ENCODE measurements around the gene STK26. TPM values are rescaled to one million over a fixed set of nuclear protein-coding genes. Genes with fewer than 3 reads are reported as not detected.

The STK26 gene
- total and polyA plus RNA-seq, 2 of the 13 experiments (the other 11 are each of a cell fraction or from before 2014, with no cell fraction given), result 16.9 to 47.9 TPM

DNA sequence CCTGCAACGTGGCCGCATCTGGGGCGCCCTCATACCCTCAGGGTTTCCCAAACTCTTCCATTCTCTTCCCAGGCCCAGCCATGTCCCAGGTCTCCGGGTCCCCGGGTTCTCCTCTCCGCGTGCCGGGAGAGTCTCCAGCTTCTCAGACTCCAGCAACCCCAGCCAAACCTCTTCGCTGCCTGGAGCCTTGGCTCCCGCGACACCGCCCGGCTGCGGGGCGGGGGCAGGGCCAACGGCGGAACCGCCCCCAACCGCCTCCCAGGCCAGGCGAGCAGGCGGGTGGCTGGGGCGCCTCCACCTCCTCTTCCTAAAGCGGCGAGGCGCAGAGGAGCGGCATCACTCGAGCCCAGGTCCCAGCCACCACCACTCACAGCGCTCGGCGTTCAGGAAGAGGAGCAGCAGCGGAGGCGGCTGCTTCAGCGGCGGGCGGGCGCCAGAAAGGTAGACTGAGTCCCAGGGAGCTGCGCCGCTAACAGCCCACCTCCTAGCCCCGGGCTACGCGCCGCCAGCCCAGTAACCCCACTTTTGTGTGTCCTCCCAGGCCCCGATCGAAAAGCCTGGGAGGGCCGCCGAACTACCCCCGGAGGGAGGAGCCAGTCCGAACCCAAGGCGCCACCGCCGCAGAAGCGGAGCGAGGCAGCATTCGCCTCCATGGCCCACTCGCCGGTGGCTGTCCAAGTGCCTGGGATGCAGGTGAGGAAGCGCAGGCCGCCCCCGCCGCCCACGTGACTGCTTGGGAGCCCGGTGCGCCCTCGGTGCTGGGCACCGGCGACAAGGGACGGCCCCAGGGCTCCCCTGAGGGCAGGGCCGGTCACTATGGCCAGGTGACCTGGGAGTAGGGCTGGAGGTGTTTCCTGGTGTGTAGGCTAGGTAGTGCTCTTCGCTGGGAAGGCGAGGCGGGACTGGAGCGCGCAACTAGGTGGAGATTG lies at the start of gene STK26 (continued):
- no peak for TF ChIP-seq ETV5 (CRISPR knock-in tag; IDR thresholded peaks at IDR 0.05; ENCODE audit: borderline replicate concordance)

DNA sequence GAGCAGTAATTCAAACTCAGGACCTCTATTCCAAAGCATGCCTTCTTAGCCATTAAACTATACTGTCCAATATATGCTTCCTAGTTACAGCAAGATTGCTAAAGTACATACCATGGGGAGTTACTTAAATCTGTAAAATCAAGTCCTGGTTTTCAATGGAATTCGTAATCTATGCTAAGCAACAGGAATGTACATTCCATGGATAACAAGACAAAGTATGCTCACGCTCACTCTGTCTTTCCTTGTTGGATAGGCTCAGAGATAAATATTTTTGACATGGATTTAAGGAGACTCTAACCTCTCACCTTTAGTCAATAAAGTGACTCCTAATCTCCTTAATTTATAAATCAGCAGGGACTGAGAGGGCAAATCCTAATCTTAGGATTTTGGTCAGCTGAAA lies 47.3 kb upstream of the STK26 start:
- 0% methylated on average over 2 of the region's 2 CpGs for WGBS (ENCODE audit: low lambda C conversion rate)
- CTCF ChIA-PET (ENCODE audit: low intra/inter-chr PET ratio, low total read pairs), result no interaction called here
- intact Hi-C loops (cut with micrococcal nuclease; ENCODE audit: unreplicated experiment), result no loop called here
- Histone ChIP-seq H3K27me3 (ENCODE audit: control insufficient read depth in 1 of 2, insufficient read depth in 2 of 2, low read length in 2 of 2) (no peaks in the 10 kb centered on the region), H3K9me3 (ENCODE audit: low read length) (no peaks in the 10 kb centered on the region), H3K79me2 (ENCODE audit: insufficient read depth, low read length) (no peaks in the 10 kb centered on the region), H3K4me3 (replicated peaks in 1 of 3; ENCODE audit: insufficient read depth in 1 of 3, low read depth in 2 of 3, low read length in 3 of 3) (no peak overlapping the region), H3K27ac (ENCODE audit: extremely low read length, insufficient read depth, low read length) (no peak overlapping the region), H3K4me2 (ENCODE audit: low read depth, low read length) (no peak overlapping the region), H2AFZ (ENCODE audit: low read length) (no peak overlapping the region), H4K20me1 (ENCODE audit: insufficient read depth, low read length) (no peaks in the 10 kb centered on the region), H3K9ac (ENCODE audit: insufficient read depth, low read depth, low read length) (no peak overlapping the region), H3K4me1 (ENCODE audit: insufficient read depth, low read length) (no peaks in the 10 kb centered on the region), H3K36me3 (replicated peaks in 1 of 2; ENCODE audit: control insufficient read depth in 1 of 2, insufficient read depth in 2 of 2, low read length in 2 of 2) (no peaks in the 10 kb centered on the region)
- BruUV-seq (replicated peaks), result no TSS peak
- DNase-seq (ENCODE audit: low spot score) (no peak), ATAC-seq (no peak), FAIRE-seq (no peak)
- in situ Hi-C loops (cut with HindIII; ENCODE audit: extremely low pct_ligation_motif_present, low pct_unique_long_range_greater_than_20kb), result no loop called here
- POLR2A ChIA-PET, result no interaction called here
- TF ChIP-seq PRDM15 (CRISPR knock-in tag; IDR thresholded peaks at IDR 0.05) (no peak), ZNF33B (CRISPR knock-in tag; IDR thresholded peaks at IDR 0.05) (no peak), MLX (CRISPR knock-in tag; IDR thresholded peaks at IDR 0.05) (no peak), TRIM24 (CRISPR knock-in tag; IDR thresholded peaks at IDR 0.05) (no peak), SAP130 (CRISPR knock-in tag; IDR thresholded peaks at IDR 0.05; ENCODE audit: low read depth) (no peak), NCOR1 (IDR thresholded peaks at IDR 0.05; ENCODE audit: borderline replicate concordance, low read length) (no peak), NR3C1 (CRISPR knock-in tag; IDR thresholded peaks at IDR 0.05) (no peak), ZNF441 (CRISPR knock-in tag; IDR thresholded peaks at IDR 0.05; ENCODE audit: borderline replicate concordance) (no peak), ZNF17 (CRISPR knock-in tag; IDR thresholded peaks at IDR 0.05) (no peak), ZNF382 (CRISPR knock-in tag; IDR thresholded peaks at IDR 0.05; ENCODE audit: borderline replicate concordance) (no peak)
- TF ChIP-seq, protein P1, sequence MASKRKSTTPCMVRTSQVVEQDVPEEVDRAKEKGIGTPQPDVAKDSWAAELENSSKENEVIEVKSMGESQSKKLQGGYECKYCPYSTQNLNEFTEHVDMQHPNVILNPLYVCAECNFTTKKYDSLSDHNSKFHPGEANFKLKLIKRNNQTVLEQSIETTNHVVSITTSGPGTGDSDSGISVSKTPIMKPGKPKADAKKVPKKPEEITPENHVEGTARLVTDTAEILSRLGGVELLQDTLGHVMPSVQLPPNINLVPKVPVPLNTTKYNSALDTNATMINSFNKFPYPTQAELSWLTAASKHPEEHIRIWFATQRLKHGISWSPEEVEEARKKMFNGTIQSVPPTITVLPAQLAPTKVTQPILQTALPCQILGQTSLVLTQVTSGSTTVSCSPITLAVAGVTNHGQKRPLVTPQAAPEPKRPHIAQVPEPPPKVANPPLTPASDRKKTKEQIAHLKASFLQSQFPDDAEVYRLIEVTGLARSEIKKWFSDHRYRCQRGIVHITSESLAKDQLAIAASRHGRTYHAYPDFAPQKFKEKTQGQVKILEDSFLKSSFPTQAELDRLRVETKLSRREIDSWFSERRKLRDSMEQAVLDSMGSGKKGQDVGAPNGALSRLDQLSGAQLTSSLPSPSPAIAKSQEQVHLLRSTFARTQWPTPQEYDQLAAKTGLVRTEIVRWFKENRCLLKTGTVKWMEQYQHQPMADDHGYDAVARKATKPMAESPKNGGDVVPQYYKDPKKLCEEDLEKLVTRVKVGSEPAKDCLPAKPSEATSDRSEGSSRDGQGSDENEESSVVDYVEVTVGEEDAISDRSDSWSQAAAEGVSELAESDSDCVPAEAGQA (IDR thresholded peaks at IDR 0.05; ENCODE audit: low read depth), result no peak
- TF ChIP-seq, protein P1 (CRISPR knock-in tag; IDR thresholded peaks at IDR 0.05; ENCODE audit: borderline replicate concordance), result no peak
